GM23248 (cell line): ENCODE data around the gene SKP1.

ENCODE experiments used
- EZH2 ChIP-seq: fragments of 200-600 bp; sonication (generic); IDR thresholded peaks from 2 replicates; pipeline ENCODE4 v1.6.1; 2018; ENCODE audit warnings: antibody characterized with exemption, mild to moderate bottlenecking; ENCODE audit not compliant: insufficient read depth, poor library complexity, severe bottlenecking
- EZH2phosphoT487 ChIP-seq: fragments of 200-600 bp; sonication (generic); IDR thresholded peaks from 2 replicates; pipeline ENCODE4 v1.6.1; 2018; ENCODE audit warnings: antibody characterized with exemption, moderate library complexity, mild to moderate bottlenecking, low read depth; ENCODE audit not compliant: insufficient read depth

GRCh38 chr5:134103998-134104654 lies 72.6 kb downstream of the SKP1 start:
- no peak for TF ChIP-seq EZH2
- no peak for TF ChIP-seq EZH2phosphoT487
